AG04449 (cell line): ENCODE measurements around the gene ZDHHC1.

Source experiments
- CTCF ChIA-PET: fragments of 350-600 bp; formaldehyde crosslinking; extraction: SDS; loops from one replicate; lab custom pipeline; 2021; ENCODE audit warnings: antibody characterized with exemption; lab: Yijun Ruan, JAX
- POLR2A ChIA-PET: fragments of 400-600, 350-600 bp; formaldehyde crosslinking; extraction: SDS; loops from one replicate; lab custom pipeline; 2020; ENCODE audit warnings: antibody characterized with exemption, inconsistent platforms; lab: Yijun Ruan, JAX
- DNase-seq: peaks from one replicate; pipeline ENCODE4 v3.0.0-alpha.2; 2010; ENCODE audit warnings: low read depth, low spot score
- H3K4me3 ChIP-seq: 2 replicates; pipeline ENCODE4 v1.5.1; 2011; ENCODE audit warnings: low read depth, mild to moderate bottlenecking, control low read depth, low read length
- TF ChIP-seq, protein P1 (sequence below): IDR thresholded peaks from one replicate; pipeline ENCODE4 v1.5.1; 2011; ENCODE audit warnings: mild to moderate bottlenecking, moderate library complexity, low read length, control low read depth, inconsistent platforms; ENCODE audit not compliant: insufficient read depth; ENCODE audit errors: missing control alignments

ZDHHC1 gene

DNA sequence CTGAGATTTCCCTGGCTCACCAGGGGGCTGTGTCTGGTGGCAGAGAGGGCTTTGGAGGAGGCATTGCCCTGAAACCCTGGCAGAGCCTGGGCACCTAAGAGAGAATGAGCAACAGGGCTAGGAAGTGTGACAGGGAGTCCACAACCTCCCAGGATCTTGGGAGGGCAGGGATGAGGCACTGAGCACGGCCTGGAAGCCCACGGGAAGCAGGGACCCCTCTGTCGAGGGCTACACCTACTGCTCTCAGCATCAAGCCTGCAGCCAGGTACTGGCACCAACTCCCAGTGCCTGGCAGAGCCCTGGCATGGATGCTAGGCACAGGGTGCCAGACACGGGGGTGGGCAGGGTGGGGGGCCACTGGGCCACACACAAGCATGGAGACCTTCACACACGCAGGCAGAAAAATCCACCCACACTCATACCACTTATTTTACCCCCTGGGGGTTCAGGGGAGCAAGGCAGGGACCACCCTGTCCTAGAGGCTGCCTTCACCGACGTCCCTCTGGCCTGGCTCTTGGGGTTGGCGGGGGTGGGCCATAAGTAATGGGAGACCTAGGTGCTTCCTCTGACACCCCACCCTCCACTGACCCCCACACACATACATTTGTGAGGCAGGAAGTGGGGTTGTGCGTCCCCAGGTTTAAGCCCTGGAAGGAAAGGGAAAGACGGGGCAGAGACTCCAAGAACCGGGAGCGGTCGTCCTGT, 13.7 kb upstream of the ZDHHC1 start:
- POLR2A ChIA-PET = no interaction called here
- H3K4me3 ChIP-seq = peak overlapping the region; percentile 37
- TF ChIP-seq, protein P1, sequence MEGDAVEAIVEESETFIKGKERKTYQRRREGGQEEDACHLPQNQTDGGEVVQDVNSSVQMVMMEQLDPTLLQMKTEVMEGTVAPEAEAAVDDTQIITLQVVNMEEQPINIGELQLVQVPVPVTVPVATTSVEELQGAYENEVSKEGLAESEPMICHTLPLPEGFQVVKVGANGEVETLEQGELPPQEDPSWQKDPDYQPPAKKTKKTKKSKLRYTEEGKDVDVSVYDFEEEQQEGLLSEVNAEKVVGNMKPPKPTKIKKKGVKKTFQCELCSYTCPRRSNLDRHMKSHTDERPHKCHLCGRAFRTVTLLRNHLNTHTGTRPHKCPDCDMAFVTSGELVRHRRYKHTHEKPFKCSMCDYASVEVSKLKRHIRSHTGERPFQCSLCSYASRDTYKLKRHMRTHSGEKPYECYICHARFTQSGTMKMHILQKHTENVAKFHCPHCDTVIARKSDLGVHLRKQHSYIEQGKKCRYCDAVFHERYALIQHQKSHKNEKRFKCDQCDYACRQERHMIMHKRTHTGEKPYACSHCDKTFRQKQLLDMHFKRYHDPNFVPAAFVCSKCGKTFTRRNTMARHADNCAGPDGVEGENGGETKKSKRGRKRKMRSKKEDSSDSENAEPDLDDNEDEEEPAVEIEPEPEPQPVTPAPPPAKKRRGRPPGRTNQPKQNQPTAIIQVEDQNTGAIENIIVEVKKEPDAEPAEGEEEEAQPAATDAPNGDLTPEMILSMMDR = no peak
- CTCF ChIA-PET = interaction anchor here (2.1 to 9.7 kb wide), 9 partner anchors 9 to 170 kb away, joined by 7 to 154 read pairs (median 19); no protein-coding TSS in a partner anchor
- DNase-seq = no peak

DNA sequence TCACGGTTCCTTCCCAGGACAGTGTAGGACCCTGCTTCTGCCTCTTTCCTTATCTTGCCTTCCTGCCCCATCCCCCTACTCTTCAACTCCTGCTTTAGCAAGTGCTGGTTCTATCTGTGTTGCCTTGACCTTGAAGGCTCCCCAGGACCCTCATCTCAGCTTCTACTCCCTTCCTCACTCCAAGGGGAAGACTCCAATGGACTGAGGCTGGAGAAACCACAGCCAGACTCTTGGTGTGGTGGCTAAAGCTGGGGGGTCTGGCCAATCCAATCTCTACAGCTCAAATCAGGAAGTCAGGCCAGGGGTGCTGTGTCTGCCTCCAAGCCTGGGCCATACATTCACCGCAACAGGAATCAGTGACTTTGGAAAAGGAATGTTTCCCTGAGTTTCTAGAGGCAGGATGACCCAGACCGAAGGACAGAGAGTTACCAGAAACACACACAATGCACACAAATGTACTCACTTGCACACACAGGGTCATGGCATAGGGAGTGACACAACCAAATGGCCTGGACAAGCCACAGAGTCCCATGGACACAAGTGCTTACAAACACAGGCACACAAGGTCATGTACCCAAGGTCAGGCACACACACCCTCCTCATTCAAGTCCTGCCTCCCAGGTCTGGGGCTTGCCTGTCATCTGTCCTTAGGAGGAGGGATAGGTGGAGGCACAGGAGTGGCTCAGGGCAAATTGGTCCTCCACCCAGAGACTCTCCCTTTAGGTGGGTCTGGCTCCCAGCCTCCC, 12.9 kb upstream of the ZDHHC1 start:
- ChIA-PET CTCF (interaction anchor here (0.7 to 9.7 kb wide), 18 partner anchors 10 to 169 kb away, joined by 3 to 154 read pairs (median 14); partner anchors contain the start of genes ATP6V0D1 and ZDHHC1), POLR2A (no interaction called here)
- TF ChIP-seq, protein P1 = no peak
- no peak for DNase-seq
- H3K4me3 ChIP-seq = no peak overlapping the region

DNA sequence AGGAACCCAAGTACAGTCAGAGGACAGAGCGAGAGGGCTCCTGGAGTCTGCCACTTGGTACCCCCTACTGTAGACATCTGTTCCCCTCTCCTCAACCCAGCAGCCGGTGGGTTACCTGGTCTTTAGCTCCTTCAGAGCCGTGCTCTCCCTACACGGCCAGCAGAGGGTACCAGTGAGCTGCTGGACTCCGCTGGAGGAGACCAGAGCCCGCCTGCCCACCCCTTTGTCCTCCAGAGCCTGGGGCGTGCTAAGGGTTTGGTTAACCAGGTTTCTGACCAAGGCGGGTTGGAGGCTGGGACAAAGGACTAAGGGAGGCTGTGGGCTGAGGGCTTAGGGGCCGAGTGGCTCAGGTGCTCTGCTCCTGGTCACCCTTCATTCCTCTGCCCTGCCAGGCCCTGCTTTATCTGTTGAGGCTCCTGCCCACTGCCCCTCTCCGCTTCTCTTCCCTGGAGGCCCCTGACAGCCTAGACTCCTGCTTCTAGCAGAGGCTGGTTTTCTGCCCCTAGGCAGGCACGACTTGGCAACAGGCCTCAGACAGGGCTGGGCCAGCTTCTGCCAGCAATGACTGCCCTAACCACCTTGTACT, 12.0 kb upstream of the ZDHHC1 start:
- TF ChIP-seq, protein P1 = peak; percentile 92
- no peak for DNase-seq
- CTCF ChIA-PET = interaction anchor here (0.6 to 9.7 kb wide), 32 partner anchors 9 to 196 kb away, joined by 3 to 154 read pairs (median 6); partner anchors contain the start of genes ATP6V0D1, TPPP3 and ZDHHC1
- H3K4me3 ChIP-seq = no peak overlapping the region
- POLR2A ChIA-PET = no interaction called here

DNA sequence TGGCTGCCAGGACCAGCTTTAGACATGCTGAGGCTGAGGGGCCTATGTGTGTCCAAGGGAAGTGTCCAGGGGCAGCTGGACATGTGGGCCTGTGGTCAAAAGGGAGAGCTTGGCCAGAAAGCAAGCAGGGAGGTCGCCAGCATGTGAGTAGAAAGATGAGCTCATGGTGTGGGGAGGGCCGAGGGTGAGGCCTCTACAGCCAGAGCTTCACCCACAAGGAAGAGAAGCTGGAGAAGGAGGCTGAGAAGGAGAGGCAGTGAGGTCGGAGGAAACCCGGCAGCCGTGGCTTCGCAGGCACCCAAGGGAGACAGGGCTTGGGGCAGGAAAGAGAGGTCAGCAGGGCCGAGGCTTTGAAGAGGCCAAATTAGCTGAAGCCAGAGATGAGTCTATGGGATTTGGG, 10.7 kb upstream of the ZDHHC1 start:
- TF ChIP-seq, protein P1 = no peak
- ChIA-PET POLR2A (no interaction called here), CTCF (interaction anchor here (1.0 to 9.7 kb wide), 20 partner anchors 9 to 166 kb away, joined by 3 to 154 read pairs (median 12); partner anchors contain the start of genes ATP6V0D1 and ZDHHC1)
- no peak for DNase-seq
- H3K4me3 ChIP-seq = no peak overlapping the region

DNA sequence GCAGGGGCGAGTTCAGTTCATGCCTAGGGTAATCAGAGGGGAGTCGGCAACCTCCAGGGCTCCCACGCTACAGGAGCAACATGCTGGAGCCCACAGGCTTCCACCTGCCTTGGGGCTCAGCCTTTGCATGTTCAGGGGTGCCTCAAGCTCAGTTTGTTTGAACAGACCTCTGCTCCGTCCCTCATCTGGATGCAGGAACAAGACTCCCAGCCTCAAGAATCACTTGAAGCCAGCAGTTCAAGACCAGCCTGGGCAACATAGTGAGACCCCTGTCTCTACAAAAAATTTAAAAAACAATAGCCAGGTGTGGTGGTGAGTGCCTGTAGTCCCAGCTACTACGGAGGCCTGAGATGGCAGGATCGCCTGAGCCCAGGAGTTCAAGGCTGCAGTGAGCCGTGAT, 9.7 kb upstream of the ZDHHC1 start:
- TF ChIP-seq, protein P1 = no peak
- CTCF ChIA-PET = interaction anchor here (0.8 to 9.7 kb wide), 15 partner anchors 9 to 166 kb away, joined by 3 to 154 read pairs (median 8); partner anchors contain the start of genes ATP6V0D1 and ZDHHC1
- no peak for DNase-seq
- POLR2A ChIA-PET = no interaction called here
- H3K4me3 ChIP-seq = no peak overlapping the region
